Body of pancreas (tissue), 4 donors: ENCODE results near the gene LYZL4. TPM values are rescaled to one million over a fixed set of nuclear protein-coding genes. Genes with fewer than 3 reads are reported as not detected.

ENCODE experiments used
- ATAC-seq: fragments of 150-250 bp; one replicate; pipeline ENCODE4 v1.9.1; 2016
- DNase-seq, 4 donors: peaks; one replicate each; pipeline ENCODE4 v3.0.0-alpha.2; 2019
- H3K27ac ChIP-seq, 4 donors: fragments of 200-600 bp; sonication (generic); 1 replicate in 3 of 4; 2 replicates in 1 of 4; pipeline versions ENCODE4 v1.5.1 to v1.6.1; 2016 to 2019; ENCODE audit warnings: mild to moderate bottlenecking in 1 of 4, mixed read lengths in 1 of 4, moderate library complexity in 1 of 4
- H3K27me3 ChIP-seq, 2 donors: fragments of 200-600 bp; sonication (generic); one replicate each; pipeline ENCODE4 v1.6.0; 2016; ENCODE audit warnings: mild to moderate bottlenecking in 1 of 2
- H3K36me3 ChIP-seq, 2 donors: fragments of 200-600 bp; sonication (generic); replicated peaks in 1 of 2; 2 replicates each; pipeline ENCODE4 v1.5.1; 2016; ENCODE audit warnings: low read depth in 2 of 2; ENCODE audit not compliant: insufficient read depth in 1 of 2
- H3K4me1 ChIP-seq: fragments of 200-600 bp; sonication (generic); one replicate; pipeline ENCODE4 v1.6.0; 2016
- H3K4me3 ChIP-seq, 2 donors: fragments of 200-600 bp; sonication (generic); 1 replicate in 1 of 2; 2 replicates in 1 of 2; pipeline ENCODE4 v1.5.1; 2016 to 2019
- H3K9me3 ChIP-seq, 3 donors: fragments of 200-600 bp; sonication (generic); 1 replicate in 2 of 3; 2 replicates in 1 of 3; pipeline ENCODE4 v1.5.1; 2016
- POLR2A ChIP-seq, 3 donors: fragments of 450-650 bp; IDR thresholded peaks; one replicate each; pipeline ENCODE4 v1.6.1; 2016; ENCODE audit warnings: antibody characterized with exemption in 3 of 3, mild to moderate bottlenecking in 2 of 3
- WGBS, 2 donors: methylation state at CpG; one replicate each; pipeline ENCODE4 v1.1.5; 2017; 5-methylcytosine and 5-hydroxymethylcytosine counted together
- intact Hi-C: fragments of 100-400 bp; cut with DNase I; formaldehyde crosslinking; loops from one replicate; pipeline ENCODE4 v1.15.1; 2023
- total RNA-seq, 2 donors: library from RNA; depleted of rRNA; stranded (reverse); fragments of >200 nt; gene quantifications; one replicate each; pipeline ENCODE4 v1.1.0, GENCODE V29; 2016
- TF ChIP-seq, protein P1 (sequence below), 7 experiments: fragments of 450-650 bp in 4 of 7; fragments of 200-600 bp in 3 of 7; sonication (generic) in 3 of 7; IDR thresholded peaks; one replicate each; pipeline ENCODE4 v1.5.1; 2016 to 2019; ENCODE audit warnings: antibody characterized with exemption in 7 of 7

LYZL4 gene
- total RNA-seq, 2 donors from 2014 or later, result not detected

DNA sequence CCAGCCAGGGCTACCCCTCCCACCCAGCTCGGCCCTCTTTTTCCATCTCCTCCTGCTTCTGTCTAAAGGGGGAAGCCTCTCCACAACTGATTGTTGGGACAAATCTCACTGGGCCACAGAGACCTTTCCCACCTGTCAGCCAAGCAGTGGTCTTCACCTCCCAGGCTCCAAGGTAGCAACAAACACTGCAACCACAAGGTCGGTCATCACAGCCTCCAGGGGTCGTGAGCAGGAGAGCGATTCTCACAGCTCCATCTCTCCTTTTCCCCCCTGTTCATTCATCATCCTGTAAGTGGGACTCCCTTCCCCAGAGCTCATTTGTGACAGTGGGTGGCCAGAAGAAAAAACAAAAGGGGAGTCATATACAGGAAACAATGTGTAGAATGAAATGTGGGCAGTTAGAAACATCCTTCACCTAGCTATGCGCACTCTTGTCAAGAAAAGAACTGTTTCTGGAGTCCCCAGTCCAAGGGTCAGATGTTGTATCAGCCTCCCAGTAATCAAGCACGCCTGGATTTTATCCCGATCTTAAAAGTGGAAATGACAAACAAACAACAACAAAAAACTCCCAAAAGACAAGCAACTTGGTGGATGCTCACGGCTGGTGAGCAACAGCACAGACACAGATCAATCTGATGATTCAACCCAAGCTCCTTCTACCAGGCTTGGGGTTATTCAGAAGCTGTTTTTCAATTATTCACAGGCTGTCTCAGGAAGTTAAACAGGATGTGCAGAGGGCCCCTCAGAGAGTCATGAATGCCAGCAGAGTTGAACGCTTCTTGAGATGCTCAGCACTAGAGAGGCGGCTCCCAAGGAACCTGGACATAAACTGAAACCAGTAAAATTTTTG is 22.4 kb downstream of the LYZL4 start:
- Histone ChIP-seq H3K27ac (no peak overlapping the region), H3K4me1 (no peaks in the 10 kb centered on the region), H3K4me3 (no peak overlapping the region), H3K9me3 (no peaks in the 10 kb centered on the region), H3K36me3 (no peaks in the 10 kb centered on the region), H3K27me3 (no peaks in the 10 kb centered on the region)
- TF ChIP-seq POLR2A (IDR thresholded peaks at IDR 0.05), result no peak
- TF ChIP-seq, protein P1, sequence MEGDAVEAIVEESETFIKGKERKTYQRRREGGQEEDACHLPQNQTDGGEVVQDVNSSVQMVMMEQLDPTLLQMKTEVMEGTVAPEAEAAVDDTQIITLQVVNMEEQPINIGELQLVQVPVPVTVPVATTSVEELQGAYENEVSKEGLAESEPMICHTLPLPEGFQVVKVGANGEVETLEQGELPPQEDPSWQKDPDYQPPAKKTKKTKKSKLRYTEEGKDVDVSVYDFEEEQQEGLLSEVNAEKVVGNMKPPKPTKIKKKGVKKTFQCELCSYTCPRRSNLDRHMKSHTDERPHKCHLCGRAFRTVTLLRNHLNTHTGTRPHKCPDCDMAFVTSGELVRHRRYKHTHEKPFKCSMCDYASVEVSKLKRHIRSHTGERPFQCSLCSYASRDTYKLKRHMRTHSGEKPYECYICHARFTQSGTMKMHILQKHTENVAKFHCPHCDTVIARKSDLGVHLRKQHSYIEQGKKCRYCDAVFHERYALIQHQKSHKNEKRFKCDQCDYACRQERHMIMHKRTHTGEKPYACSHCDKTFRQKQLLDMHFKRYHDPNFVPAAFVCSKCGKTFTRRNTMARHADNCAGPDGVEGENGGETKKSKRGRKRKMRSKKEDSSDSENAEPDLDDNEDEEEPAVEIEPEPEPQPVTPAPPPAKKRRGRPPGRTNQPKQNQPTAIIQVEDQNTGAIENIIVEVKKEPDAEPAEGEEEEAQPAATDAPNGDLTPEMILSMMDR (IDR thresholded peaks at IDR 0.05), result no peak
- ATAC-seq (no peak), DNase-seq (no peak)
- intact Hi-C loops, result no loop called here
- 53 to 56% methylated on average over 10 of the region's 10 CpGs for WGBS, 2 donors

DNA sequence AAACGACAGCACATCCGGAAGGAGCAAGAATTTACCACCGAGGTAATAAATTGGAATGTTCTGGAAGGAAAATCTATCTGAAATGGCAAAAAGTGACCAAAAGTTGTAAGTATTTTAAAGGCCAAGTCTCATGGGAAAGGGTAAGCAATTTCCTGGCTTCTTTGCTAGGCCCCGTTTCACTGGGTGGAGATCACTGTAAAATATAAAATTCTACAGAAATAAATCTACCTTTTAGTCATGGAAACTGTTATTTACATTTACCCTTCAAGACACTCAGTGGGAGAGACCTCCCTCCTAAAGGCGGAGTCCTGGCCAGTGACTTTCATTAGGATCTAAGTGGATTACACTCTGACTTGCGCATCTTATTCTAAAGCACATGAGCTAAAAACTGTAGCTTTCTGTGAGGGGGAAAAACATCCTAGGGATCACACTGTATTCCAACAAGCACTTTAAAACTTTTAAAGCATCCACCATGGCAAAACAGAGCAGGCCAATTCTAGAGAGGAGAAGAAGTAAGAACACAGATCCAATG is 28.8 kb downstream of the LYZL4 start:
- DNase-seq (no peak), ATAC-seq (no peak)
- H3K27me3 ChIP-seq, result no peaks in the 10 kb centered on the region
- intact Hi-C loops, result no loop called here
- H3K4me1 ChIP-seq, result no peaks in the 10 kb centered on the region
- 84 to 92% methylated on average over 6 of the region's 6 CpGs for WGBS, 2 donors
- no peaks in the 10 kb centered on the region for H3K9me3 ChIP-seq
- H3K4me3 ChIP-seq, result no peak overlapping the region
- no peak for TF ChIP-seq POLR2A (IDR thresholded peaks at IDR 0.05)
- TF ChIP-seq, protein P1 (IDR thresholded peaks at IDR 0.05), result no peak
- H3K36me3 ChIP-seq, result no peaks in the 10 kb centered on the region
- no peak overlapping the region for H3K27ac ChIP-seq

DNA sequence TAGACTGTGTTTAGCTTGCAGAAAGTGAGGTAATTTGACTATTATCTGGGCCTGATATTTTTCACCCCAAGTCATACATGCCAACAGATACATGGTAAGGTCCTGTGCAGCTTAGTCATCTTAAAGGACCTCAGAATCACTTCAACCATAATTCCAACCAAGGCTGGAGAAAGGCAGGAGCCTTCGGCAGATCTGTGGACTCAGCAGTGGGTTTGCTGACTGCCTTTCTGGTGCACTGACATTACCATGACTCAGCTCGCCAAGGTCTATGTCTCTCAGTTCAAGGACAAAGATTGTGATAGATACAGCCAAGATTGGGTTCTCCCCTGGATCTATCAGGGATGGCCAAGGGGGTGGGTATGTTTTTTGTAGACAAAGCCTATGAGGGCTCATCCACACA is 32.7 kb downstream of the LYZL4 start:
- Histone ChIP-seq H3K36me3 (no peaks in the 10 kb centered on the region), H3K27ac (no peak overlapping the region), H3K4me1 (no peaks in the 10 kb centered on the region), H3K9me3 (no peaks in the 10 kb centered on the region), H3K4me3 (no peak overlapping the region), H3K27me3 (no peaks in the 10 kb centered on the region)
- ATAC-seq (no peak), DNase-seq (no peak)
- intact Hi-C loops, result no loop called here
- no peak for TF ChIP-seq POLR2A (IDR thresholded peaks at IDR 0.05)
- TF ChIP-seq, protein P1 (IDR thresholded peaks at IDR 0.05), result no peak
- WGBS, 2 donors, result 70 to 96% methylated on average over 2 of the region's 2 CpGs

DNA sequence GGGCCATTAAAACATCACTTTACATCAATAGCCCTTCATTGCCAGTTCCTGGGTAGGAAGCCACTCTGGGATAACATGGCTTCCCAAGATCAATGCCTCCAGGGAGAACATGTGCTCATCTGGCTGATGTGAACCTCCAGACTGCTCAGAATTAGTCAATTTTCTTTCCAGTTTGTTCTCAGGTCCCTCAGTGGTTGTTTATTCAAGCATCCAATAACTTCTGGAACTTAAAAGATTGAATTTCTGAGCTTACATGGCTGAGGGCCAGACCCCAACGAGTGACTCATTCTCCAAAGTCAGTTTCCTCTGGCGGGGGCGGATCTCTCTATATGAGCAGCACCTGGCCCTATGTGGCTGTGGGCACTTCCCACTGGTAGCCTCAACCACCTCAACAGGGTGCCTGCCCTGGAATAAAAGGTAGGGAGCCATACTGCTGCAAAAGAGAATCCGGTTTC is 34.0 kb downstream of the LYZL4 start:
- WGBS, 2 donors, result 59 to 61% methylated on average over 4 of the region's 4 CpGs
- TF ChIP-seq POLR2A (IDR thresholded peaks at IDR 0.05), result no peak
- TF ChIP-seq, protein P1 (IDR thresholded peaks at IDR 0.05), result no peak
- no peak for ATAC-seq
- Histone ChIP-seq H3K9me3 (no peaks in the 10 kb centered on the region), H3K4me1 (no peaks in the 10 kb centered on the region), H3K27me3 (no peaks in the 10 kb centered on the region), H3K4me3 (no peak overlapping the region), H3K36me3 (no peaks in the 10 kb centered on the region), H3K27ac (no peak overlapping the region)
- DNase-seq, result peak; percentile 15 to 23 (median 19)
- intact Hi-C loops, result no loop called here
